ENCODE measurements around the gene TCF21. TPM values are rescaled to one million over a fixed set of nuclear protein-coding genes. Genes with fewer than 3 reads are reported as not detected.

TCF21 gene
- total RNA-seq, 1 experiment from 2014 or later: not detected

DNA sequence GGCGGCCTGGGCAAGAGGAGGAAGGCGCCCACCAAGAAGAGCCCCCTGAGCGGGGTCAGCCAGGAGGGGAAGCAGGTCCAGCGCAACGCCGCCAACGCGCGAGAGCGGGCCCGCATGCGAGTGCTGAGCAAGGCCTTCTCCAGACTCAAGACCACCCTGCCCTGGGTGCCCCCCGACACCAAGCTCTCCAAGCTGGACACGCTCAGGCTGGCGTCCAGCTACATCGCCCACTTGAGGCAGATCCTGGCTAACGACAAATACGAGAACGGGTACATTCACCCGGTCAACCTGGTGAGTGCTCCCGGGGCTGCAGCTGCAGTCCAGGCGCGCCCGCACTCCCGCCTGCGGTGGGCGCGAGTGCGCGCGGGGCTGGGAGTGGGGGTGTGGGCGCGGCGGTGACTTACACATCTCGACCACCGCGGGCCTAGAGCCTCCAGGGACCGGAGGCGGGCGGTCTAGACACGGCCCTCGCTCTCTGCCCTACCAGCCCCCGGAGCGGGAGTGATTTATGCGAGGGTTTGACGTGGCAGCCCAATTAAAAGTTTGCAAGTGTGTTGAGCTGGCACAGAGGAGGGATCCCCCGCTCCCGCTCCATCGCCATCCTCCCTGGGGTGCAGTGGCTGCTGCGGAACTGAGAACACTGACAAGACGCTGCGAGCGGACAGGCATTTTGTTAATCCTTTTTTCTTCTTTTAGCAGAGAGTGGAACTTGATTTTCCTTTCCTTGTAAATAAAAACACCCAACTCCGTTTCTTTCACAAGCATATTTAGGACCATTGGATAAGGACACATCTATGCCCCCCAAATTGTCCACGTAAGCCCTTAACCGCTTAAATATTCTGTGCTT lies 867 bp downstream of the TCF21 start:
- no peak overlapping the region for H3K27ac Mint-ChIP-seq (ENCODE audit: unreplicated experiment)
- H3K27me3 Mint-ChIP-seq (ENCODE audit: unreplicated experiment): peaks cover 93% of the 10 kb centered on the region
- no peaks in the 10 kb centered on the region for H3K9me3 Mint-ChIP-seq (ENCODE audit: low read depth, unreplicated experiment)
- H3K4me3 Mint-ChIP-seq (ENCODE audit: low read depth, unreplicated experiment): no peak overlapping the region
- intact Hi-C loops (cut with micrococcal nuclease; ENCODE audit: unreplicated experiment): no loop called here
- no TSS peak for BruUV-seq (replicated peaks)
- TF ChIP-seq, protein P1, sequence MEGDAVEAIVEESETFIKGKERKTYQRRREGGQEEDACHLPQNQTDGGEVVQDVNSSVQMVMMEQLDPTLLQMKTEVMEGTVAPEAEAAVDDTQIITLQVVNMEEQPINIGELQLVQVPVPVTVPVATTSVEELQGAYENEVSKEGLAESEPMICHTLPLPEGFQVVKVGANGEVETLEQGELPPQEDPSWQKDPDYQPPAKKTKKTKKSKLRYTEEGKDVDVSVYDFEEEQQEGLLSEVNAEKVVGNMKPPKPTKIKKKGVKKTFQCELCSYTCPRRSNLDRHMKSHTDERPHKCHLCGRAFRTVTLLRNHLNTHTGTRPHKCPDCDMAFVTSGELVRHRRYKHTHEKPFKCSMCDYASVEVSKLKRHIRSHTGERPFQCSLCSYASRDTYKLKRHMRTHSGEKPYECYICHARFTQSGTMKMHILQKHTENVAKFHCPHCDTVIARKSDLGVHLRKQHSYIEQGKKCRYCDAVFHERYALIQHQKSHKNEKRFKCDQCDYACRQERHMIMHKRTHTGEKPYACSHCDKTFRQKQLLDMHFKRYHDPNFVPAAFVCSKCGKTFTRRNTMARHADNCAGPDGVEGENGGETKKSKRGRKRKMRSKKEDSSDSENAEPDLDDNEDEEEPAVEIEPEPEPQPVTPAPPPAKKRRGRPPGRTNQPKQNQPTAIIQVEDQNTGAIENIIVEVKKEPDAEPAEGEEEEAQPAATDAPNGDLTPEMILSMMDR (IDR thresholded peaks at IDR 0.05; ENCODE audit: unreplicated experiment): no peak
- H3K4me1 Mint-ChIP-seq (ENCODE audit: low read depth, unreplicated experiment): peaks cover 20% of the 10 kb centered on the region
- CTCF ChIA-PET: no interaction called here
- H3K36me3 Mint-ChIP-seq (ENCODE audit: insufficient read depth, unreplicated experiment): peaks cover 6% of the 10 kb centered on the region
- DNase-seq: no peak

DNA sequence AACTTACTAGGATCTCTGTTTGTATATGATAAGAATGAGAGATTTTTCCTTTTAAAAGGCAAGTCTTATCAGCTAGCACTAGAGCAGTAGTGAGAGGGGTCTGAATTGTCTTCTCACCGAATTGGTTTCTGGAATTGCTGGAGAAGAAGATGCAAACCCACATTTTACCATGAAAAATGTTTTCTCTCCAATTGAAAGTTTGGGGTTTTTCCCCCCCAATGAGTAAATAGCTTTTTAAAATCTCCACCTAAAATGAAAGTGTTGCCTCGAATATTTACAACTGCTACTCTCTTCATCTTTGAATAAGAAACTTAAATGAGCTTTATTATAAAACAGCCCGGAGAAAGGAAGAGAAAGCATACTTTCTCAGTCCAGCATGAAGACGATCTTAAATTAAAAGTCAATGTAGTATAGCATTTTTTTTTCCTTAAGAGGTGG lies 1.8 kb downstream of the TCF21 start:
- CTCF ChIA-PET: interaction anchor here (1.0 kb wide), 2 partner anchors 45 to 53 kb away, joined by 3 to 4 read pairs; no protein-coding TSS in a partner anchor
- BruUV-seq (replicated peaks): no TSS peak
- Mint-ChIP-seq H3K4me3 (ENCODE audit: low read depth, unreplicated experiment) (peak overlapping the region; percentile 71), H3K27me3 (ENCODE audit: unreplicated experiment) (peaks cover 93% of the 10 kb centered on the region), H3K27ac (ENCODE audit: unreplicated experiment) (no peak overlapping the region), H3K36me3 (ENCODE audit: insufficient read depth, unreplicated experiment) (peaks cover 6% of the 10 kb centered on the region), H3K4me1 (ENCODE audit: low read depth, unreplicated experiment) (peaks cover 25% of the 10 kb centered on the region), H3K9me3 (ENCODE audit: low read depth, unreplicated experiment) (no peaks in the 10 kb centered on the region)
- intact Hi-C loops (cut with micrococcal nuclease; ENCODE audit: unreplicated experiment): no loop called here
- no peak for DNase-seq
- TF ChIP-seq, protein P1 (IDR thresholded peaks at IDR 0.05; ENCODE audit: unreplicated experiment): no peak

DNA sequence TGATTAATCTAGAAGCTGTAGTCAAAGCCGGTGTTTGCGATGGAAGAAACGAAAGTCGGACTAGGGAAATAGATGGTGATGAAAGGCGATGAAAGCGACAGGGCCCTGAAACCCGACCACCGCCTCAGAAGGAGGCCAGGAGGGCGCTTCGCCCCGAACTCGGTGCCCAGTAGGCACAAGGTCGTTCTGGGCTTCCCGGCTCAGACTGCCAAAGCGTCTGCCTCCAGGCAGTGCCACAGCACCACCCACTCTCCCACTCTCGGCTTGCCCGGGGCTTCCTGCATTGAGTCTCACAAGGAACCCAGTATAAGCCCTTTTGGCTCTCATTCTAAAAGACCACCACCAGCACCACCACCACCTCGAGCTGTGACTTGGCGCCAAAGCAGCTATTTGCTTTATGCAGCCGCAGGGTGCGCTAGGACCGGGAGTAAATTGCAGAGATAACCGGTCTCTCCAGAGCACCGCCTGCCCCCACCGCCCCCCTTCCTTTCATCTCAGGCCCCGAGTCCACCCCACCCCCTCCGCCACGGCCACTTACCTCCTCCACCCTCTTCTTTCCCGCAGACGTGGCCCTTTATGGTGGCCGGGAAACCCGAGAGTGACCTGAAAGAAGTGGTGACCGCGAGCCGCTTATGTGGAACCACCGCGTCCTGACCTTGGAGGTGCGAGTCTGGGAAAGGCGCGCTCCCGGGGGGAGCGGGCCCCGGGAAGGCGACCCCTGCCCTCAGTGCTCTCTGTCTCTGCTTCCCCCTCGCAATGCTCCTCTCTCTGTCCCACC lies 2.4 kb downstream of the TCF21 start:
- TF ChIP-seq, protein P1 (IDR thresholded peaks at IDR 0.05; ENCODE audit: unreplicated experiment): no peak
- CTCF ChIA-PET: interaction anchor here (1.0 to 1.4 kb wide), 3 partner anchors 45 to 322 kb away, joined by 3 to 4 read pairs (median 4); no protein-coding TSS in a partner anchor
- Mint-ChIP-seq H3K4me1 (ENCODE audit: low read depth, unreplicated experiment) (peaks cover 32% of the 10 kb centered on the region), H3K4me3 (ENCODE audit: low read depth, unreplicated experiment) (peak overlapping the region; percentile 71), H3K27ac (ENCODE audit: unreplicated experiment) (no peak overlapping the region), H3K36me3 (ENCODE audit: insufficient read depth, unreplicated experiment) (peaks cover 6% of the 10 kb centered on the region), H3K27me3 (ENCODE audit: unreplicated experiment) (peaks cover 95% of the 10 kb centered on the region), H3K9me3 (ENCODE audit: low read depth, unreplicated experiment) (no peaks in the 10 kb centered on the region)
- DNase-seq: peak; percentile 21
- intact Hi-C loops (cut with micrococcal nuclease; ENCODE audit: unreplicated experiment): no loop called here
- no TSS peak for BruUV-seq (replicated peaks)

DNA sequence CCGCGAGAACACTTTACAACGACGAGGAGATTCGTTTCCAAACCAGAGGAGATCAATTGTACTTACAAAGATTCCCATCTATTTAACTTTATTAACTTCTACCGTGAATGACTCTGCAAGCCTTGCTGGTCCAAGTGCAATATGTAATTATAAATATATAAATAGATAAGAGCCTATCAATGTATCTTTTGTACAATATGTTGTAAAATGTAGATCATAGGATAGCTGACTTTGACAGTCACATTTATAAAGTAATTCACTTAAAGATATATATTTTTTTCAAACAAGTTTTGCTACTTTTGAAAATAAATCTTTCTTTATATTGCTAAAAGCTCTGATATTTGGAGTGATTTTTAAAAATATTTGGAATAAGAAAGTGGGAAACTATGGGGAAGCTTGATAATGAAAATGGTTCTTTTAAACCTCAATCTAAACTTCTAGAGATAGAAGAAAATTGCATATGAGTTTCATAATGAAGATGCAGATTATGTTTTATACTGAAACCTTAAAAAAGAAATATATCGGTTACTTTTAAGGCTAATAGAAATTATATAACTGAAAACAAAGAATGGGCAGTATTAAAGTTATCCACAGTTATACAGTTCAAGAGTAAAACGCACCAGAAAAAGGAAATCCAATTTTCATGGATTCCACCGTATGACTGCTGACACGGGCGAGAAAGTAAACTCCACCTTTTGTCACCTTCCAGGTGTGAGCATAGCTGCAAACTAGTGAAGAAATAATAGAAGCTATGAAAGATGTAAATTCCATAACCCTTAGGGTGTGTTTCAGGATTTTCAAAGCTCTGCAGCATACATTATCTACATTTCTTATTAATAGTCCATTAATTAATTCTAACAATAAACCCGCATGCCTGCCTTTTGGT lies 3.3 kb downstream of the TCF21 start:
- no peak for DNase-seq
- CTCF ChIA-PET: interaction anchor here (1.4 kb wide), 1 partner anchor 323 kb away, joined by 4 read pairs; no protein-coding TSS in a partner anchor
- intact Hi-C loops (cut with micrococcal nuclease; ENCODE audit: unreplicated experiment): no loop called here
- BruUV-seq (replicated peaks): no TSS peak
- H3K36me3 Mint-ChIP-seq (ENCODE audit: insufficient read depth, unreplicated experiment): peaks cover 6% of the 10 kb centered on the region
- peaks cover 100% of the 10 kb centered on the region for H3K27me3 Mint-ChIP-seq (ENCODE audit: unreplicated experiment)
- no peak overlapping the region for H3K27ac Mint-ChIP-seq (ENCODE audit: unreplicated experiment)
- no peaks in the 10 kb centered on the region for H3K9me3 Mint-ChIP-seq (ENCODE audit: low read depth, unreplicated experiment)
- peak overlapping the region; percentile 71 for H3K4me3 Mint-ChIP-seq (ENCODE audit: low read depth, unreplicated experiment)
- TF ChIP-seq, protein P1 (IDR thresholded peaks at IDR 0.05; ENCODE audit: unreplicated experiment): no peak
- H3K4me1 Mint-ChIP-seq (ENCODE audit: low read depth, unreplicated experiment): peaks cover 38% of the 10 kb centered on the region

Data from Calu3 (cell line).